Left ventricle myocardium inferior (tissue), 1 donor: ENCODE data around the gene RNU6-7. TPM values are rescaled to one million over a fixed set of nuclear protein-coding genes. Genes with fewer than 3 reads are reported as not detected.
A peak's percentile ranks its signal among the peaks of the same experiment; 100 is the strongest.

Experiments used
- DNase-seq: peaks from one replicate; pipeline ENCODE4 v3.0.0-alpha.2; 2020
- H3K27ac ChIP-seq: fragments of 200-600 bp; replicated peaks from 2 replicates; pipeline ENCODE4 v1.8.0; 2021
- H3K27me3 ChIP-seq: fragments of 200-600 bp; 2 replicates; pipeline ENCODE4 v1.8.0; 2021; ENCODE audit warnings: low read depth
- H3K36me3 ChIP-seq: fragments of 200-600 bp; 2 replicates; pipeline ENCODE4 v1.8.0; 2021
- H3K4me1 ChIP-seq: fragments of 200-600 bp; 2 replicates; pipeline ENCODE4 v1.8.0; 2021
- H3K4me3 ChIP-seq: fragments of 200-600 bp; 2 replicates; pipeline ENCODE4 v1.8.0; 2021; ENCODE audit warnings: mild to moderate bottlenecking, moderate library complexity
- H3K9me3 ChIP-seq: fragments of 200-600 bp; replicated peaks from 2 replicates; pipeline ENCODE4 v1.8.0; 2021
- intact Hi-C: fragments of 100-400 bp; cut with micrococcal nuclease; formaldehyde crosslinking; loops from one replicate; pipeline ENCODE4 v1.11.0; 2022
- total RNA-seq: library from RNA; stranded (reverse); fragmentation: NEBNext Ultra II Directional; extraction: Animal tissue kit (Norgen Biotek cat#: 25700); gene quantifications from one replicate; pipeline ENCODE4 v1.2.1, GENCODE V29; 2021
- TF ChIP-seq, protein P1 (sequence below): fragments of 200-600 bp; IDR thresholded peaks from 2 replicates; pipeline ENCODE4 v1.8.0; 2021; ENCODE audit warnings: antibody characterized with exemption, mild to moderate bottlenecking, borderline replicate concordance
- donor health status: DM: no; HTN: yes; CAD: no; lungs with severe emphysema.

Gene RNU6-7
- total RNA-seq, 1 donor from 2014 or later = not detected

GRCh38 chr14:32250681-32251080 lies 48.8 kb downstream of the RNU6-7 start:
- Histone ChIP-seq H3K4me1 (peaks cover 31% of the 10 kb centered on the region), H3K27ac (no peak overlapping the region), H3K27me3 (no peaks in the 10 kb centered on the region), H3K4me3 (no peak overlapping the region), H3K9me3 (no peaks in the 10 kb centered on the region), H3K36me3 (no peaks in the 10 kb centered on the region)
- DNase-seq = no peak
- intact Hi-C loops = loop anchor here (5.0 to 10.0 kb wide), 3 partner anchors 178 to 738 kb away; no protein-coding TSS in a partner anchor
- TF ChIP-seq, protein P1, sequence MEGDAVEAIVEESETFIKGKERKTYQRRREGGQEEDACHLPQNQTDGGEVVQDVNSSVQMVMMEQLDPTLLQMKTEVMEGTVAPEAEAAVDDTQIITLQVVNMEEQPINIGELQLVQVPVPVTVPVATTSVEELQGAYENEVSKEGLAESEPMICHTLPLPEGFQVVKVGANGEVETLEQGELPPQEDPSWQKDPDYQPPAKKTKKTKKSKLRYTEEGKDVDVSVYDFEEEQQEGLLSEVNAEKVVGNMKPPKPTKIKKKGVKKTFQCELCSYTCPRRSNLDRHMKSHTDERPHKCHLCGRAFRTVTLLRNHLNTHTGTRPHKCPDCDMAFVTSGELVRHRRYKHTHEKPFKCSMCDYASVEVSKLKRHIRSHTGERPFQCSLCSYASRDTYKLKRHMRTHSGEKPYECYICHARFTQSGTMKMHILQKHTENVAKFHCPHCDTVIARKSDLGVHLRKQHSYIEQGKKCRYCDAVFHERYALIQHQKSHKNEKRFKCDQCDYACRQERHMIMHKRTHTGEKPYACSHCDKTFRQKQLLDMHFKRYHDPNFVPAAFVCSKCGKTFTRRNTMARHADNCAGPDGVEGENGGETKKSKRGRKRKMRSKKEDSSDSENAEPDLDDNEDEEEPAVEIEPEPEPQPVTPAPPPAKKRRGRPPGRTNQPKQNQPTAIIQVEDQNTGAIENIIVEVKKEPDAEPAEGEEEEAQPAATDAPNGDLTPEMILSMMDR = no peak

DNA sequence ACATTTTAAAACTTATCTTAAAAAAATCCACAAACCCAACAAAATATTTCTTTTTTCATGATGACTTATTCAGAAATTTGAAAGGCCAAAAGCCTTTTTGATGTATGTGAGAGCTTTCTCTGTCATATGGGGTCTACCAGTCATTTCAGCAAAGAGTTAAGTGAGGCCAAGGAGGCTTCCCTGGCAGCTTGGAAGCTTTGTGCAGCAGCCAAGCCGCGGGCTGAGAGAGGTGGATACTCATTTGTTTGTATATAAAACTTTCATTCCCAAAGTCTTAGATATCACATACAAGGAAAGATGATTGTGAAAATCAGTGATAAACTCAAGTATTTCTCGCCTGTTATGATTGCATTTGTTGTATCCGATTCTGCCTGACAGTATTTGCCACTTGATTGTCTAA lies 49.7 kb downstream of the RNU6-7 start:
- intact Hi-C loops = loop anchor here (5.0 to 10.0 kb wide), 3 partner anchors 179 to 739 kb away; no protein-coding TSS in a partner anchor
- Histone ChIP-seq H3K36me3 (no peaks in the 10 kb centered on the region), H3K27me3 (no peaks in the 10 kb centered on the region), H3K27ac (peak overlapping the region; percentile 46), H3K9me3 (no peaks in the 10 kb centered on the region), H3K4me3 (no peak overlapping the region), H3K4me1 (peaks cover 38% of the 10 kb centered on the region)
- DNase-seq = no peak
- TF ChIP-seq, protein P1 = no peak

Other genes with a start within 250 kb of the RNU6-7 start
- gene ARHGAP5, start 124.7 kb upstream of the RNU6-7 start, total RNA-seq = 238 TPM
- gene RNU6-8, start 1.2 kb downstream of the RNU6-7 start, total RNA-seq = not detected
- 218 TPM for gene AKAP6, start 127.3 kb downstream of the RNU6-7 start, total RNA-seq